GM11168 (cell line): Measurements from ENCODE around the gene UBR3.
"Not testable (repeated sequence)": the region's sequence is repeated elsewhere in the genome, so short reads cannot be mapped to it uniquely, and the experiment has no call there.

Experiments used
- in situ Hi-C: fragments of 300-500 bp; cut with MboI; formaldehyde crosslinking; loops from one replicate; pipeline ENCODE4 v1.12.0; 2022; ENCODE audit warnings: low sequenced_read_pairs; ENCODE audit not compliant: unreplicated experiment

Gene UBR3

GRCh38 chr2:169860149-169860548 lies 32.9 kb downstream of the UBR3 start:
- in situ Hi-C loops, result no loop called here

- in situ Hi-C loops, result no loop called here
Observed at GRCh38 chr2:169862816-169863215, 35.6 kb downstream of the UBR3 start.

- in situ Hi-C loops, result no loop called here
Observed at GRCh38 chr2:169865492-169865891, 38.2 kb downstream of the UBR3 start.

DNA sequence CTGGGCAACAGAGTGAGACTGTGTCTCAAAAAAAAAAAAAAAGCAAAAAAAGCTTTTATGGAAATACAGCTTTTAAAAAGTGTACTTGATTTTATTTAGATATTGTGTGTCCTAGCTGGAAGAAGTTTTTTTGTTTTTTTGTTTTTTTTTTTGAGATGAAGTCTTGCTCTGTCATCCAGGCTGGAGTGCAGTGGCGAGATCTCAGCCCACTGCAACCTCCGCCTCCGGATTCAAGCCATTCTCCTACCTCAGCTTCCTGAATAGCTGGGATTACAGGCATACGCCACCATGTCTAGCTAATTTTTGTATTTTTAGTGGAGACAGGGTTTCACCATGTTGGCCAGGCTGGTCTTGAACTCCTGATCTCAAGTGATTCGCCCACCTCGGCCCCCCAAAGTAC lies 39.0 kb downstream of the UBR3 start:
- in situ Hi-C loops, result not testable (repeated sequence)

DNA sequence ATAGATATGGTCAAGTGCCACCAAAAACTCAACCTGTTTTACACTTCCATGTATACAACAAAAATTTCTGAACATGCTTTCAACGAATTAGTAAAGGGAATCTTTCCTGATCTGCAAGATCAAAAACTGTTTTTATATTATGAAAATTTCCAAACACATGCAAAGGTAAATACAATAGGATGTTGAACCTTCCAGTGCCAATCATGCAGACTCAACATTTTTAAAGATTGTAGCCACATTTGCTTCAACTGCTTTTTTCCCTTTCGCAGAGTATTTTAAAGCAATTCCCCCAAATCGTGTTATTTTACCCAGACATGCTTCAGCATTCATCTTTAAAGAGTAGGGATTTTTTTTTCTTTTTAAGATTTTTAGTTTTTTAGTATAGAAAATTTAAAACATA lies 40.3 kb downstream of the UBR3 start:
- in situ Hi-C loops, result no loop called here

DNA sequence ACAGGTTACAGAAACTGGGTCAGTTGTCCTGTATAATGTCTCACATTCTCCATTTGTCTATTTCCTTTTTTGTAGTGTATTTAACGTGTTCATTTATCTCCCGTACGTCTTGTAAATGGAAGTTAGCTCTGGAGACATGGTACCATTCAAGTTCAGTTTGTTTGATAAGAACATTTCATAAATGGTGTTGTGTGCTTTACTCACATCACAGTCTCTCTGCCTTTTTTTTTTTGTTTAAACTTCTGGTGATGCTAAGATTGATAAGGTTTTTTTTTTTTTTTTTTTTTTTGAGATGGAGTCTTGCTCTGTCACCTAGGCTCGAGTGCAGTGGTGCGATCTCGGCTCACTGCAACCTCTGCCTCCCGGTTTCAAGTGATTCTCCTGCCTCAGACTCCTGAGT lies 41.7 kb downstream of the UBR3 start:
- in situ Hi-C loops, result no loop called here

GRCh38 chr2:169871369-169871768 lies 44.1 kb downstream of the UBR3 start:
- in situ Hi-C loops, result not testable (repeated sequence)

- in situ Hi-C loops, result no loop called here
Observed at GRCh38 chr2:169871994-169872393, 44.7 kb downstream of the UBR3 start.

- in situ Hi-C loops, result no loop called here
Observed at GRCh38 chr2:169877398-169877797, 50.1 kb downstream of the UBR3 start.

- in situ Hi-C loops, result no loop called here
Observed at GRCh38 chr2:169887120-169887519, 59.9 kb downstream of the UBR3 start.

- in situ Hi-C loops, result no loop called here
Observed at GRCh38 chr2:169891593-169892298, 64.5 kb downstream of the UBR3 start.

- in situ Hi-C loops, result no loop called here
Observed at GRCh38 chr2:169892951-169893350, 65.7 kb downstream of the UBR3 start.

GRCh38 chr2:169895294-169895985 lies 68.2 kb downstream of the UBR3 start:
- in situ Hi-C loops, result no loop called here

GRCh38 chr2:169897834-169898233 lies 70.6 kb downstream of the UBR3 start:
- in situ Hi-C loops, result no loop called here

DNA sequence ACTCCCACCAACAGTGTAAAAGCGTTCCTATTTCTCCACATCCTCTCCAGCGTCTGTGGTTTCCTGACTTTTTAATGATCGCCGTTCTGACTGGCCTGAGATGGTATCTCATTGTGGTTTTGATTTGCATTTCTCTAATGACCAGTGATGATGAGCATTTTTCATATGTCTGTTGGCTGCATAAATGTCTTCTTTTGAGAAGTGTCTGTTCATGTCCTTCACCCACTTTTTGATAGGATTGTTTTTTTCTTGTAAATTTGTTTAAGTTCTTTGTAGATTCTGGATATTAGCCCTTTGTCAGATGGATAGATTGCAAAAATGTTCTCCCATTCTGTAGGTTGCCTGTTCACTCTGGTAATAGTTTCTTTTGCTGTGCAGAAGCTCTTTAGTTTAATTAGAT lies 72.8 kb downstream of the UBR3 start:
- in situ Hi-C loops, result not testable (repeated sequence)

- in situ Hi-C loops, result no loop called here
Observed at GRCh38 chr2:169900686-169901085, 73.4 kb downstream of the UBR3 start.

- in situ Hi-C loops, result no loop called here
Observed at GRCh38 chr2:169906731-169907130, 79.5 kb downstream of the UBR3 start.

- in situ Hi-C loops, result no loop called here
Observed at GRCh38 chr2:169909376-169909775, 82.1 kb downstream of the UBR3 start.

DNA sequence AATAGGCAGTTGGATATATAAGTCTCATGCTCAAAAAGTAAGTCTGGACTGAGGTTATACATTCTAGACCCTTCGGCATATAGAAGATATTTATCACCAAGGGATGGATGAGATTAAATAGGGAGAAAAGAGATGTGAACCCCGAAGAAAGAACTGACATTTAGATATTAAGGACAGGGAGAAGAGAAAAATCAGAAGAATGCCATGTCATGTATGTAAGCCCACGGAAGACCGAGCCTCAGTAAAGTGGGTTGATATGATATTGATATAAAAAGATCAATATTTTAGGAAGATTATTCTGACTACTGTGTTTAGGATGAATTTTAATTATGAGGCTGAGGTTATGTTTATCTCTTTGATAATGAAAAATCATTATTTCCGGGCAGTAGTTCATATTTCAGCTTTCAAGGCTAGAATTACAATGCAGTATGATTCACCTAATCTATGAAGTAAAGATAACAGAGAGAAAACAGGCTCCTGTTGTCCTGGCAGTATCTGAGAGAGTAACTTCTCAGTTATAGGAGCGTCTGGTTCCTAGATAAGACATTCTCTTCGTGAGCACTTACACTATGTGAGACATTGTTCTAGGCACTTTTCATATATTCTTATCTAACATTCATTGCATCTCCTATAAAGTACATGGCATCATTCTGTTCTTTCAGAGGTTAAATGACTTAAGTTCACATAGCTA lies 83.0 kb downstream of the UBR3 start:
- in situ Hi-C loops, result no loop called here

DNA sequence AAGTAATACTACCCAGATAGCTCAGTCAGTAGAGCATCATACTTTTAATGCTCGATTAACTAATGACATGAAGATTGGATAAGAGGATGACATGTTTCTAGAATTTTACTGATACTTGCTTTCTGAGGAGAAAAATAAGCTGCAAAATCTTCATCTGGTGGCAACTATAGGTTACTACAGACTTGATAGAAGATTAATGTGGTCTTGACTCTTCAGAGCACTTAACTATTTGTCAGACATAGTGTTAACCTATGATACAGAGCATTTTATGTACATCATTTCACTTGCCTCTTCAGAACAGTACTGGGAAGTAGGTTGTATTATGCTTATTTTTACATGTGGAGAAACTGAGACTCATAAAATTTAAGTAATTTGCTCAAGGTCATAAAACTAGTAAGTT lies 83.9 kb downstream of the UBR3 start:
- in situ Hi-C loops, result no loop called here

GRCh38 chr2:169916623-169917022 lies 89.4 kb downstream of the UBR3 start:
- in situ Hi-C loops, result no loop called here
